Stimulated activated CD4-positive, alpha-beta T cell treated with anti-CD3 and anti-CD28 coated beads, Interleukin-15, amount 100 ng/mL, for 48 hours (primary cell): Measurements from ENCODE around the gene TBXAS1.
"Not testable (repeated sequence)": the region's sequence is repeated elsewhere in the genome, so short reads cannot be mapped to it uniquely, and the experiment has no call there.

Experiments used
- DNase-seq, 2 donors: peaks; one replicate each; pipeline ENCODE4 v3.0.0-alpha.2; 2020; ENCODE audit warnings: low read depth in 2 of 2

TBXAS1 gene

DNA sequence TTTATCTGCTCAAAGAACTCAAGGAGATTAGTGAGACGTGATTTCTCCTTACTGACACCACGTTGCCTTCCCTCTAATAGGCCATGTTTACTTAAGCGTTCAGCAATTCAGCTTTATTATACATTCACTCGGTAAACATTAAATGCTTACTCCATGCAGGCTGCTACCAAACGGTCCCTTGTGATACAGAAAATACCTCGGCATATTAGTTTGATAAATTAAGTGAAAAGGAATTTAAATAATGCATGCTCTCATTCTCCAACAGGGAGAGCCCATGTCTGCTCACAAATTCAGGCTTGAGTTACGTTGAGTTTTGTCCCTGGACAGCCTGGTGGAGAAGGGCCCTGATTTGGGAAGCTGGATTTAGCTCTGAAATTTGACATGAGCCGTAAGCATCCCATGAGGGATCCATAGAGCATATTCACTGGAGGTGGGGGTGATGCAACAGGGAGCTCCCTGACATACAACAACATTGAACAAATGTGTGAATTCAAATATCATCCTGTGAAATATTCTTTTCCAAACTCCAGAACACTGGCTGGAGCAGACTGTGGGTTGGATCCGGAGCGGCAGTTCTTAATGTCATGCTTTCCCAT is 86.3 kb downstream of the TBXAS1 start:
- no peak for DNase-seq

DNA sequence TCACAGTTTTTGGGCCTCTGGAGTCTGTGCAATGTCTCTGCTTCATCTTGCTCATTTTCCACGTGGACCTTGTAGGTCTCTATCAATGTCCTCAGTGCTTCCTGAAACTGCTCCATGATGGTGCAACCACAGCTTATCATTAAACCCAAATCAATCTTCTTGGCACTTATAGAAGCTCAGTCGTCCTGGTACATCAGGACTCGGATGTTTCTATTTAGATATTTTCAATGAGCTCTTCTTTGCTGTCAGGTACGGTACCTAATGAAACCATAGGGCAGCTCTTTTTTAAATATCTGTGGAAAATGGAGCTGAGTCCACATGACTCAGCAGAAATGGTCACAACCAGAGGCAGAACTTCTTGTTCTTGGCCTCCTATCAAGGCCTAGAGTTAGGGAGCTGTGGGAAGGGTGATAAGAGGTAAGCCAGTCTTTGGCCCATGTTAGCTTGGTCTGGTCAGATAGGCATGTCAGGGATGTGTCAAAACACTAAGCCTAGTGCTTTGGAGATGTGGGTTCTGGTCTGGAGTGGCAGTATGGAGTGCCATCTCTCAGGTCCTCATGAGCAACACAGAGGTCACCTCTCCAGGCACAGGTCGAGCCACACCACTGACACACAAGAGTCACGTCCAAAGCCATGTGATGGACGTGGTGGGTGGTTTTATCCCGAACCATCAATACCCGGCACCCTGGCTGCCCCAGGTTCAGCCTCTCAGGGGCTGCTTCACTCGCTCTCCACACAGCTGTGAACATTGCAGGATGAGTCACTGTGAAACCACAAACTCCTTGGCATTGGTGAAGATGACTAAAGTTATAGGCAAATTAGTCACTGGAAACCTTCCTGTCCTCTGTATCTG is 87.0 kb downstream of the TBXAS1 start:
- DNase-seq, result peak; percentile 53 to 67

DNA sequence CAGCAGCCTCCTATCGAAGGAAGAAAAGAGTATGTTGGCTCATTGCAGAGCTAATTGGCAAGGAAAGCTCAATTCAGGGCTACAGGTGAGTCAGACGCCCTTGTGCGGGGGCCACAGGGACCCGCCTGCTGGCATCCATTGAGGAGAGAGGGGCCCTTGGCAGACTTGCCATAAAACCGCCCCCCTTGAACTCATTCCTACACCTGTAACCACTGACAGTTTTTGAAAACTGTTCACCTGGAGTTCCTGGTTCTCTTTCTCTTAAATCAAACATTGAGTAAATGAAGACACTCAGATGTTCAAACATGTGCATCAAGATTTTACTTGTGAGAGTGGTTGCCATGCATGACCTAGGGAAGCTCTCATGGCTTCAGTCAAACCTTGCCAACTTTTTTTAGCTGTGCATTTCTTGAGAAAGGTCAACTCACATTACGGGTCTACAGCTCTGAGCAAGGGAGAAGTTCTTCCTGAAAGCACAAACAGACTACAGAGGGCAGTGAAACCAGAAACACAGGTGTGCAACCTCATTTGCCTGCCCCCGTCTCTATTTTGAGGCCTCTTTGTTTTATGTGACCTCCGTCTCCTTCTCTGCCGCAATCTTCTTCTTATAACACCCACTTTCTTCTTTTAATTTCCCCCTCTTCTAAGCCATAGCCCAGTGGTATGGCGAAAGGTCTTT is 87.8 kb downstream of the TBXAS1 start:
- DNase-seq, result no peak

DNA sequence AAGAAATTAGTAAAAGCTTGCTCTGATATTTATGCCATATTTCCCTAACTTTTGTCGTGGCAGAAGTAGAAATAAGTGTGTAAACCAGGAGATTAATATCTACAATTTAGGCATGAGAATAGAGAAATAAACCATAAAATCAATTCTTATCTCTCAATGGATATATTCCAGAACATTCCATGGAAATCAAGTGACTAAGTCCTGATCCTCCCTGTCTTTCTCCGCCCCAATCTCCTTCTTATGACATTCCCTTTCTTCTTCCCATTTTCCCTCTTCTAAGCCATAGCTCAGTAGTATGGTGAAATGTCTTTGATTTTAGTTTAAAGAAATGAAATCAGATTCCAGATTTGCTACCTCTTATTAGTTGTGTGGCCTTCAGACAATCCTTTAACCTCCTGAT is 88.8 kb downstream of the TBXAS1 start:
- no peak for DNase-seq

DNA sequence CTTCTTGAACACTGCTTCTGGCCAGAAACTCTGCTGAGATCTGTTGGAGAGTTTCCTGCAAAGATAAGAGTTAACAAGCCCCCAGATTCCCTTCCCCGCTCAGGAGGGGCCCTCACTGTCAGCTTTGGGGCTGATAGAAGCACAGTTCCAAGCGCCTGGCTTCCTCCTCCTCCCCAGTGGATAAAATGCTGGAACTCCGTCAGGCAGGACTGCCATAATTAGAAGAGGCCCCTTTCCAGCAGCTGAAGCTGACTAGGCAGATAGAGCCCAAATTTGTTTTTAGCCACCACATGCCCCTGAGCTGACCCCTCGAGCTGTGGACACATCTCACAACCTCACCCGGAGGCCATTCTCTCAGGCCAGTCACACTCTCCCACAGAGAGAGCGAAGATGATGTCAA is 89.4 kb downstream of the TBXAS1 start:
- no peak for DNase-seq

DNA sequence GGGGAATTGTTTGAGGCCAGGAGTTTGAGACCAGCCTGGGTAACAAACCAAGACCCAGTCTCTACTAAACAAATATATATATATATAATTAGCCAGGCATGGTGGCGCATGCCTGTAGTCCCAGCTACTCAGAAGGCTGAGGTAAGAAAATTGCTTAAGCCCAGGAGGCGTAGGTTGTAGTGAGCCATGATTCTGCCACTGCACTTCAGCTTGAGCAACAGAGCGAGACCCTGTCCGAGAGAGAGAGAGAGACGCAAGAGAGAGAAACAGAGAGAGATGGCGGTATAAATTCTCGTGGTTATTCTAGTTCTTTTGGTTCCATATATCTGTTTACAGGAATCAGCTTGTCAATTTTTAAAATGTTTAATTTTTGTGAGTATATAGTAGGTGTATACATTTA is 94.0 kb downstream of the TBXAS1 start:
- no peak for DNase-seq

DNA sequence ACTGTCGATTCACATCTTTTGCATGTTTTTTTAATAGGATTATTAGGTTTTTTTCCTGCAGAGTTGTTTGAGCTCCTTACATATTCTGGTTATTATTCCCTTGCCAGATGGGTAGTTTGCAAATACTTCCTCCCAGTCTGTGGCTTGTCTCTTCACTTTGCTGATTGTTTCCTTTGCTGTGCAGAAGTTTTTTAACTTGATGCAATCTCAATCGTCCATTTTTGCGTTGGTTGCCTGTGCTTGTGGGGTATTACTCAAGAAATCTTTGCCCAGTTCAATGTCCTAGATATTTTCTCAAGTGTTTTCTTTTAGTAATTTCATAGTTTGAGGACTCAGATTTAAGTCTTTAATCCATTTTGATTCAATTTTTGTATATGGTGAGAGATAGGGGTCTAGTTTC is 95.4 kb downstream of the TBXAS1 start:
- no peak for DNase-seq

DNA sequence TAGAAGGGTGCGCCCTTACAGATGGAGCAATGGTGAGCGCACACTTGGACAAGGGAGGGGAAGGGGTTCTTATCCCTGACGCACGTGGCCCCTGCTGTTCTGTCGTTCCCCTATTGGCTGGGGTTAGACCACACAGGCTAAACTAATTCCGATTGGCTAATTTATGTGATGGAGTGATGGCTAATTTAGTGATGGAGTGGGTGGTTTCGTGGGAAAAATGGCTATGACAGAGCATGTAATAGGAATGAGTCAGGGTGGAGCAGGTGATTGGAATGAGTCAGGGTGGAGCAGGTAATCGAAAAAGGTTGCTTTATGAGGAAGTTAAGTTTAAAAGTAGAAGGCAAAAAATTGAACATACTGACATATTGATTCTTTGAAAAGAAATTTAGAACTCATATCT is 100.2 kb downstream of the TBXAS1 start:
- DNase-seq, result not testable (repeated sequence)

DNA sequence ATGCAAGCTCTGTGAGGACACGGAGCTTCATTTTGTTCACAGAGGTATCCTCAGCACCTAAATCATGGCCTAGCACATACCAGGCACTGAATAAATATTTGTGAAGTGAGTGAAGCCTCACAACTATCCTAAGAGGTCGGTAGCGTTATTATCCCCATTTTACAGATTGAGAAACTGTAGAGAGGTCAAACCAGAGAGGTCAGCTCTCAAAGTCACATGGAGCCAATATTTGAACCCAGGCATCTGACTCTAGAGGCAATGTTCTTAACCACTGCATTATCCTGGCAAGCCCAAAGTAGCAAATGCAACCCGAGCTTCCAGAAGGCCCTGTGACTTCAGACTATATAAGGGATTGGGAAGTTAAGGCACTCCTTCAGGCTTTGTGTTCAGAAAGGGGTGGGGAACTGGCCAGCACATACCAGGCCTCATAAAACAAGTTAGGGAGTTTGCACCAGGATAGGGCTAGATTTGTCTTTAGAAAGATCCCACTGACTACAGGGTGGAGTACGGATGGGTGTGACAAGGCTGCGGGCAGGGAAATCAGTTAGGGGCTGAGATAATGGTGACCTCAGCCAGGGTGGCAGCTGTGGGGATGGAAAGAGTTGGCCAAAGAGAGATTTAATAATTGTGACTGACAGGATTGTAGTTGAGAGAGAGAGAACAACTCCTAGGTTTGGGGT is 101.4 kb downstream of the TBXAS1 start:
- no peak for DNase-seq

DNA sequence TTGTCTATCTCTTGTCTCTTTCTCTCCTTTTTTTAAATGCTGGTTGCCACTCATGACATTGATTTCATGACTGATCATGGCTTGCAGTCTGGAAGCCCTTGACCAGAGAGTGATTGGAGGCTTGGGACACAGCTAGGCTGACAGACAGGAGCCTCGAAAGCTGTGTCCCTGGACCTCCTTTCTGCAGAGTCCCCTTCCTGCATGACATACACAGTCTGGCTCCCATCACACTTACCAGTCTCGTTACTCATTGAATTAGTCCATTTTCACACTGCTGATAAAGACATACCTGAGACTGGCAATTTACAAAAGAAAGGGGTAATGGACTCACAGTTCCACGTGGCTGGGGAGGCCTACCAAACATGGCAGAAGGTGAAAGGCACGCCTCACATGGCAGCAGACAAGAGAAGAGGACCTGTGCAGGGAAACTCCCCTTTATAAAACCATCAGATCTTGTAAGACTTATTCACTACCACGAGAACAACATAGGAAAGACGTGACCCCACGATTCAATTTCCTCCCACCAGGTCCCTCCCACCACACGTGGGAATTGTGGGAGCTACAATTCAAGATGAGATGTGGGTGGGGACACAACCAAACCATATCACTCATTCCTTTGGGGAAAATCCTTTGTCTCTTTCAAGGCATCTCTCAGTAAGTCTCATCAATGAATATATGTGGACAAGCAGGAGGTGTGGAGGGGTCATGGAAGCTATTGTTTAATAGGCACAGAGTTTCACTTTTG is 102.3 kb downstream of the TBXAS1 start:
- DNase-seq, result no peak

DNA sequence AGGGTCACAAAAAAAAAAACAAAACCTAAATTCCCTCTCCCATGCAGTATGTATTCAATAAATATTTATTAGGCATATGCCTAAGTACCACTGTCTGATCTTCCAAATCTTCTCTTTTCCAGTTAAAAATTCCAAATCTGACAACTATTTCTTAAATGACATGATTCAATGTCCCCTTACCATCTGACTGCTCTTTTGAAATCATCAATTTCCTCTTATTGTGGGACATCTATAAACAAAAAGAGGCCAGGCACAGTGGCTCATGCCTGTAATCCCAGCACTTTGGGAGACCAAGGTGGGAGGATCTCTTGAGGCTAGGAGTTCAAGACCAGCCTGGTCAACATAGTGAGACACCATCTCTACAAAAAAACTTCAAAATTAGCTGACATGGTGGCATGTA is 103.5 kb downstream of the TBXAS1 start:
- DNase-seq, result no peak

DNA sequence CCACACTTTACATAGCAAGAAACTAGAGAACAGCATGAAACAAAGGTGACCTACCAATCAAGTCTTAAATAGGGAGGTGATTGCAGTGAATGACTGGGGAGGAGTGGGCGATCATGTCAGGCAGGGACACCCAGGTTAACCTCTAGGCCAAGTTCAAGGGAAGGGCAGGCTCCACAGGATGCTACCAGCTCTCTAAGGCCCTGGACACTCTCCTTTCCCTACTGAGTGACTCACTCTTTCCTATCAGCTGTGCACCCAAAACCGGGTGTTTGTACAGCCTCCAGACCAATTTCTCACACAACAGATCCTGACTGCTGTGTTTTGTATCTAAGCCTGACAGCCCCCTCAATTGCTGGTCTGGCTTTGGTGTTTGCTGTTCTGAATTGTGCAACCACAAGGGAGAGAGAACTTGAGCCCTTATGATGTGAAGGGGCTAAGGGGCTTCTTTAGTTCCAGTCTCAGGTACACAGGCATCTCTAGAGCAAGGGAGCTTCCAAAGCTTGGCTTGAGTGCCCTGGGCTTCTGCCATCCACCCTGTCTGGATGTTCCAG is 107.8 kb downstream of the TBXAS1 start:
- DNase-seq, result no peak

DNA sequence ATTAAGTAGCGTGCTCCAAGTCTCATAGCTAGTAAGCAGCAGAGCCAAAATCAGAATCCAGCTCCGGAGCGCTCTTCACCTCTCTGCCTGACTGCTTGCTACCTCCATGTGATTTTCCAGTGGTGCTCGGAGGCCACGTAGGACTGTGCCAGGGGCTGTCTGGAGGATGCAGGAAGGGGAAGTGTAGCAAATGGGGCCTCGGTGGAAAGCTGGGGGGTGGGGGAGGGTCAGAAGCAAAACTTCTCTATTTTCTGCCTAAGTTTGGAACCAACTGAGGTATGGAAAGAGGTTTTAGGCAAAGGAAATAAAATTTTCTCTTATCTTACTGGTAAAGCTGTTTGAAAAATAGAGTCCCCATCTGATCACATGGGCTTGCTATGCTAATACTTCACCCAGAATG is 108.7 kb downstream of the TBXAS1 start:
- DNase-seq, result no peak

DNA sequence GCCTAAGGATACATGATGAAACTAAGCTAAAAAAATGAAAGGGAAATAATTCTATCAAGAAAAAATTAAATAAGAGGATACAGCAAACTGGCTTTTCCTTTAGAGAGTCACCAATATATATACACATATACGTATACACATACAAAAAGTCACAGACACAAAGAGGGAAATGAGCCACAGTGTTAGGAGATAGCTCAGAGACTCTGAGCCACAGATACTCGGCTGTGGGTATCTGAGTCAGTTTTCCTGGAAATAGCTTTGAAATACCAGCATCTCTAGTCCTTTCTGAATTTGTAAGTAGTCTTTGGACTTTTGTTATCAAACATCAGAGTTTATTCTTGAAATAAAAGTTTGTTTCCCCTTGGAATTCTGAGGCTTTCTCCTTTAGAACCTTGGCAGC is 111.8 kb downstream of the TBXAS1 start:
- no peak for DNase-seq

DNA sequence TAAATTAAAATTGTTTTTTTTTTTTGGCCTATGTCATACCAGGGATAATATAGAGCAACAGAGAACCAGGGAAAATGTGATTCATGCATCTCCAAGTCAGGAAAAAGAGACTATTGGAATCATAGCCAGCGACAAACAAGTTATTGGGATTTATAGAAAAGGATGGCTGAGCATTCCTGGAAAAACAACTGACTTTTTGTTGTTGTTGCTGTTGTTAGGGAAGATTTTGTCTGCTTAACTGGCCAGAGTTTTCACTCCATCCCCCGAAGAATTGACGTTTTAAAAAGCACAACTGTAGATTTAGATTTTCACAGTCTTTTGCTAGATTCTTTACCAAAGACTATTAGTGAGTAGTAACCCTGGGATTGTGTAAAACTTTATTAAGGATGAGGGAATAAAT is 112.4 kb downstream of the TBXAS1 start:
- DNase-seq, result no peak

DNA sequence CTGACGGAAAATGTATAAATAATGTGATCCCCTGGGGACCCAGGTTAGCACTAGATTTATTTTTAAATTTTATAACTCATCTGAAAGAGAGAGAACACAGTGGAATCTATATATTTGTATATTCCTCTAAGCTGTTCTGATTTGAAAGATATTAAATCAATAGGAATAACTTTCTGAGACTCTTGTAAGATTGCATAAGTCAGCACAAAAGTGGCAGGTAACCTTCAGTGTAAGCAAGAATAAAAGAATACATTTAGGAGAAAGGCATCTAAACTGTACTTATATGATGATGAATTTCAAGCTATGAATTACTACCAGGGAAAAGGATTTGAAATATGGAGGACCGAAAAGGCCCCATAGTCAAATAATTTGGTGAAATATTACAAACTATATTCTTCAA is 112.8 kb downstream of the TBXAS1 start:
- DNase-seq, result no peak

DNA sequence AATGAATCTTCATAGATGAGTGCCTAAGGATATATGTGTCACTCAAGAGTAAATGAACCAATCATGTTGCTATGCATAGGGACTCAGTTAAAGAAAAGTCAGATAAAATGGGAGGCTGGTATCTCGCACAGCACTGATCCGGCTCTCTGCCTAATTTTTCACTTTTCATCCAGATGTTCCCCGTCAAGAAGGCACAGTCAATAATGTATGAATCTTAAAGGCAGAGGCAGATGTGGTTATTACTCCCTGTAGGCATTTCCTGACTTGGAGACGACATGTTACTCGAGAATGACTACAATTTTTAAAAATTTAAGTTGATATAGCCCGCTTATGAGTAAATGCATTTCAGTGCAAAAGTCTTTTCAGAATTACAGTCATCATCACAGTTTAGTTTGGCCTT is 113.6 kb downstream of the TBXAS1 start:
- DNase-seq, result no peak

DNA sequence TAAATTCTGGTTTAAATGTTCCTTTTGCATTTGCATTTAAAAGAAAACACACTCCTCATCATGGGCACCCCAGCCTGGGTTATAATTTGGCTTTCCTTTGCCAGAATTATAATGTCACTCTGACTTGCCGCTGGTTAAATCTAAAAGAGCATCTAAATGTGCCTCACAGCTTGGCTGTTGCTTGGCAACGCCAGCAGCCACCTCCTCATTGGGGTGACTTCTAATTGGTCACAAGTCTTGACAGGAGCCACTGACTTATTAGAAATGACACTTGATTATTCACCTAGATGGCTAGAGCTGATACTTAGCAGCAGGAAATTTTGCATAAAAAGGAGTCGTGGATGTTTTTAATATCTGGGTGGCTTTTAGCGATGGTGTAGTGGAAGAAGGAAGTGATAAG is 114.3 kb downstream of the TBXAS1 start:
- DNase-seq, result no peak

DNA sequence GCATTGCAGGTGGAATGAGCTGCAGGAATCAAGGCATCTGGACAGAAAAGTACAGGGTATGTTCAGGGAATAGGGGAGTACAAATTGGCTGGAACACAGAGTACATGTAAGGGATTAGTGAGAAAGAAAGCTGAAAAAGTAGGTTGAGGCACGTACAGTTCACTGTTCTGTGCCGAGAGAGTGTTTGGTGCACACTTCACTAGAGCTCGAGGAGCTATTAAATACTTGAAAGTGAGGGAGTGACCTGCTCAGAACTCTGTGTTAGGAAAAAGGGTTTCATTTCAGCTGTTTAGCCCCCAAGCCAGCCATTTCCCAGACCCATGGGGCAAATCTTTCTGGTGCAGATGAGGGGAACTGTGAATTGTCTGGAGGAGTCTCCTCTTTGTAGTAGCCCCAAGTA is 115.2 kb downstream of the TBXAS1 start:
- no peak for DNase-seq

DNA sequence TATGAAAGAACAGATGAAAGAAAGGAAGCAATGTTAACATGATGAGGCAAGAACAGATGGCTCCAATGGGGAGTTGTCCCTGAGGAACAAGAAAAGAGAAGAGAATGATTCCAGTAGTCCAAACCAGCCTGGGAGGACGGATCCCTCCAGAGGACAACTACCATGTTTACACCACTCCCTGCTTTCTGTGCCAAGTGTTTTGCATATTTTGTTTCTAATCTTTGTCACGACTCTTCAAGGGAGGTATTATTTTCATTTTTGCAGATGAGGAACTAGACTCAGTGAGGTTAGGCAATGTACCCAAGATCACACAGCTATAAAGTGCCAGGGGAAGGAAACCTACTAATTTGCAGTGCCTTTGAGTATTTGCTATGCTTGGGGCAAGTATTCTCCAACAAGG is 117.5 kb downstream of the TBXAS1 start:
- DNase-seq, result no peak

DNA sequence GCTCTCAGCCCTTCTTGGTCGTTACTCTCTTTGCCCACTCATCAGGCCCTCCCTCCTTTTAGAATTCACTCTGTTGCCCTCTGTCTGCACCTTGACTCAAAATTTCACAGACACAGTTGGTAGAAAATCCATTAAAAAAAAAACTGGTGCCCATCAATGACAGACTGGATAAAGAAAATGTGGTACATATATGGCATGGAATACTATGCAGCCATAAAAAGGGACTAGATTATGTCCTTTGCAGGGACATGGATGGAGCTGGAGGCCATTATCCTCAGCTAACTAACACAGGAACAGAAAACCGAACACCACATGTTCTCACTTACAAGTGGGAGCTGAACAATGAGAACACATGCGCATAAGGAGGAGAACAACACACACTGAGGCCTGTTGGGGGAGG is 118.0 kb downstream of the TBXAS1 start:
- DNase-seq, result no peak

DNA sequence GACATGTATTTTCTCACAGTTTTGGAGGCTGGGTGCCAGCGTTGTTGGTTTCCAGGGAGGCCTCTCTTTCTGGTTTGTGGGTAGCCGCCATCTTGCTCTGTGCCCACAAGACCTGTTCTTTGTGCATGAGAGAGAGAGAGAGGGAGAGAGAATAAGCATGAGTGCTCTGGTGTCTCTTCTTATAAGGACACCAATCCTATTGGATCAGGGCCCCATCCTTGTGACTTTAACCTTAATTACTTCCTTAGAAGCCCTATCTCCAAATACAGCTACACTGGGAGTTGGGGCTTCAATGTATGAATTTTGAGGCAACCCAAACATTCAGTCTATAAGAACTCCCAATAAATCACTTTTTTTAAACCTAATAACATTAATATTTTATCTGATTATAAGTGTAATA is 119.1 kb downstream of the TBXAS1 start:
- no peak for DNase-seq
